Kidney (tissue), 14 donors: ENCODE data around the gene F7. TPM values are rescaled to one million over a fixed set of nuclear protein-coding genes. Genes with fewer than 3 reads are reported as not detected.

Experiments
- DNase-seq, 5 donors: peaks; one replicate each; pipeline ENCODE4 v3.0.0-alpha.2; 2013 to 2020
- FAIRE-seq: peaks from 2 replicates; lab custom pipeline; 2012; peaks lifted over from hg19 to GRCh38; lab: Jason Lieb, UNC
- H3K27ac ChIP-seq, 2 donors: one replicate each; pipeline ENCODE4 v1.7.0; 2013; ENCODE audit warnings: low read depth in 2 of 2, low read length in 2 of 2, inconsistent platforms in 1 of 2
- H3K27me3 ChIP-seq: one replicate; pipeline ENCODE4 v1.7.1; 2013; ENCODE audit warnings: low read length, inconsistent platforms; ENCODE audit not compliant: control insufficient read depth, insufficient read depth
- H3K36me3 ChIP-seq, 3 donors: one replicate each; pipeline versions ENCODE4 v1.7.0 to v1.7.1; 2013; ENCODE audit warnings: low read length in 3 of 3, control low read depth in 1 of 3, inconsistent platforms in 1 of 3; ENCODE audit not compliant: insufficient read depth in 3 of 3, control insufficient read depth in 2 of 3
- H3K4me1 ChIP-seq, 3 donors: one replicate each; pipeline versions ENCODE4 v1.7.0 to v1.7.1; 2013; ENCODE audit warnings: low read length in 3 of 3, inconsistent platforms in 1 of 3, low read depth in 1 of 3; ENCODE audit not compliant: control insufficient read depth in 2 of 3, insufficient read depth in 2 of 3
- H3K4me3 ChIP-seq, 3 donors: one replicate each; pipeline versions ENCODE4 v1.7.0 to v1.8.1; 2013; ENCODE audit warnings: low read length in 3 of 3, control low read depth in 1 of 3, inconsistent platforms in 1 of 3
- H3K9ac ChIP-seq, 3 donors: one replicate each; pipeline versions ENCODE4 v1.7.0 to v1.7.1; 2013; ENCODE audit warnings: low read length in 3 of 3, control low read depth in 1 of 3, inconsistent platforms in 1 of 3
- H3K9me3 ChIP-seq, 3 donors: one replicate each; pipeline versions ENCODE4 v1.7.0 to v1.7.1; 2013; ENCODE audit warnings: low read length in 3 of 3, control low read depth in 1 of 3, inconsistent platforms in 1 of 3; ENCODE audit not compliant: control insufficient read depth in 2 of 3, insufficient read depth in 1 of 3
- intact Hi-C: fragments of 100-400 bp; cut with DNase I; formaldehyde crosslinking; loops from one replicate; pipeline ENCODE4 v1.11.1; 2022
- polyA plus RNA-seq: library from polyadenylated mRNA; stranded (reverse); fragments of 350-450 nt; fragmentation: Illumina TruSeq; extraction: RNeasy Lipid Tissue Mini Kit (QIAGEN cat#74804); gene quantifications from one replicate; pipeline ENCODE4 v1.2.3, GENCODE V29; 2014; ENCODE audit warnings: low read depth, low replicate concordance; ENCODE audit not compliant: insufficient read depth
- total RNA-seq: library from RNA; stranded (reverse); fragmentation: NEBNext Ultra II Directional; extraction: Animal tissue kit (Norgen Biotek cat#: 25700); gene quantifications from one replicate; pipeline ENCODE4 v1.2.1, GENCODE V29; 2021
- TF ChIP-seq, protein P1 (sequence below): IDR thresholded peaks from 3 replicates; pipeline ENCODE4 v1.5.1; 2012; ENCODE audit warnings: mild to moderate bottlenecking, moderate library complexity, borderline replicate concordance; ENCODE audit not compliant: insufficient read depth; ENCODE audit errors: extremely low read depth
- donor health status: control.
- donor health status: control.
- donor health status: control.
- donor health status: control.
- donor health status: control.
- donor health status: DM: yes; HTN: yes; CAD: no.
- donor health status: Normal renal cell carcinoma (clear cell type).

The F7 gene
- total and polyA plus RNA-seq, 2 donors from 2014 or later: 0.16 to 0.52 TPM

DNA sequence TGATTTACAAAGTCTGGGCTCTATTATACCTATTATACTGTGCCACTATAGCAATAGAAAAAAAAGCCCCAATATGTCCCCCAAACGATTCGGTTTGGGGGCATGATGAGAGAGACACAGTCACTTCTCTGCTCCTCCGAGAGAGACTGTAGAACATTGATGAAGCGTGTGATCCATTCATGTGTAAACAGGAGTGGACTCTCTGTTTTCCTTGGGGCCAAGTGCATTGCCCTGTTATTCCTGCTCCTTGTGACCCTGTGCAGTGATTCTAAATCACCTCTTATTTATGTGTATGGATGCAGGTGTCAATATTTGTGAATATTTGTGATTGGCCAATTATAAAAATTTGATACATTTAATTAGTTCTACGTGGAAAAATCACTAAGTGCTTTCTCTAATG, 34.0 kb downstream of the F7 start:
- TF ChIP-seq, protein P1, sequence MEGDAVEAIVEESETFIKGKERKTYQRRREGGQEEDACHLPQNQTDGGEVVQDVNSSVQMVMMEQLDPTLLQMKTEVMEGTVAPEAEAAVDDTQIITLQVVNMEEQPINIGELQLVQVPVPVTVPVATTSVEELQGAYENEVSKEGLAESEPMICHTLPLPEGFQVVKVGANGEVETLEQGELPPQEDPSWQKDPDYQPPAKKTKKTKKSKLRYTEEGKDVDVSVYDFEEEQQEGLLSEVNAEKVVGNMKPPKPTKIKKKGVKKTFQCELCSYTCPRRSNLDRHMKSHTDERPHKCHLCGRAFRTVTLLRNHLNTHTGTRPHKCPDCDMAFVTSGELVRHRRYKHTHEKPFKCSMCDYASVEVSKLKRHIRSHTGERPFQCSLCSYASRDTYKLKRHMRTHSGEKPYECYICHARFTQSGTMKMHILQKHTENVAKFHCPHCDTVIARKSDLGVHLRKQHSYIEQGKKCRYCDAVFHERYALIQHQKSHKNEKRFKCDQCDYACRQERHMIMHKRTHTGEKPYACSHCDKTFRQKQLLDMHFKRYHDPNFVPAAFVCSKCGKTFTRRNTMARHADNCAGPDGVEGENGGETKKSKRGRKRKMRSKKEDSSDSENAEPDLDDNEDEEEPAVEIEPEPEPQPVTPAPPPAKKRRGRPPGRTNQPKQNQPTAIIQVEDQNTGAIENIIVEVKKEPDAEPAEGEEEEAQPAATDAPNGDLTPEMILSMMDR: no peak
- Histone ChIP-seq H3K27me3 (no peaks in the 10 kb centered on the region), H3K9ac (no peak overlapping the region), H3K9me3 (no peaks in the 10 kb centered on the region), H3K36me3 (no peaks in the 10 kb centered on the region), H3K27ac (no peak overlapping the region), H3K4me1 (no peaks in the 10 kb centered on the region), H3K4me3 (no peak overlapping the region)
- FAIRE-seq (no peak), DNase-seq (peak in 1 of 5 donors; percentile 17)
- intact Hi-C loops: no loop called here

DNA sequence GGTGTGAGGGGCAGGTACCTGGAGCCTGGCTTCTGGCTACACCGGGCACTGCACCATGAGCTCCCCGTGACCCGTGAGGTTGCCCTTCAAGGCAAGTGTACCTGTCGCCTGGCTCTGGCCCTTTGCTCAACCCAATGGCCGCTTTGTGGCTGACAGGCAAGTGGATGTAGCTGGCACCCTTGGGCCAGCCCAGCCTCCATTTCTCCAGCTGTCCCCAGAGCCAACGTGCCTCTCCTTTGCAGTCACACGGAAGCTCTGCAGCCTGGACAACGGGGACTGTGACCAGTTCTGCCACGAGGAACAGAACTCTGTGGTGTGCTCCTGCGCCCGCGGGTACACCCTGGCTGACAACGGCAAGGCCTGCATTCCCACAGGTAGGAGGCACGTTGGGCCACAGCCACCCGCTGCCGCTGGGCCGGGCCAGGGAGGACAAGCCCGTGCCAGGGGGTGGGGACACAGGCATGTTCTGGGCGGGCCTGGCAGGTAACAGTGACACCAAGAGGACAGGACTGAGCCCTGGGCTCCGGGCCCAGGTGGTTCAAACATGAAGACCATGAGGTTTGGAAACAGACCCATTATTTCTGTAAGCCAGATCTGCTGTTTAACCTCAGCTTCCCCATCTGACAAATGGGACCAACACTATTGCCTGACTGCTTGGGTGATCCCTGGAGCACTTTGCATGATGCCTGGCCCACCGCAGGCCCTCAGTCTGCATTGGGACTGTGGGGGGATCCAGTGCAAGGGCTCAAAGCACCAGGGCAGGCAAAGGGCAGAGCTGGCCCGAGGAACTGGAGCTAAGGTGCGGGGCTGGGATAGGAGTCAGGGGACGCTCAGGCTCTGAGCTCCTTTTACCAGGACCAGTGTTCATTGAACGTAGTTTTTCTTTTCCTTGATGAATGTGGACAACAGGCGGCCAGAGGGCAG, 35.3 kb downstream of the F7 start:
- H3K4me1 ChIP-seq: no peaks in the 10 kb centered on the region
- no peak for FAIRE-seq
- peak in 2 of 5 donors; percentile 38 to 60 for DNase-seq
- no peak overlapping the region for H3K9ac ChIP-seq
- H3K27me3 ChIP-seq: no peaks in the 10 kb centered on the region
- TF ChIP-seq, protein P1: no peak
- H3K9me3 ChIP-seq: no peaks in the 10 kb centered on the region
- intact Hi-C loops: no loop called here
- H3K4me3 ChIP-seq: no peak overlapping the region
- H3K27ac ChIP-seq: no peak overlapping the region
- H3K36me3 ChIP-seq: no peaks in the 10 kb centered on the region

DNA sequence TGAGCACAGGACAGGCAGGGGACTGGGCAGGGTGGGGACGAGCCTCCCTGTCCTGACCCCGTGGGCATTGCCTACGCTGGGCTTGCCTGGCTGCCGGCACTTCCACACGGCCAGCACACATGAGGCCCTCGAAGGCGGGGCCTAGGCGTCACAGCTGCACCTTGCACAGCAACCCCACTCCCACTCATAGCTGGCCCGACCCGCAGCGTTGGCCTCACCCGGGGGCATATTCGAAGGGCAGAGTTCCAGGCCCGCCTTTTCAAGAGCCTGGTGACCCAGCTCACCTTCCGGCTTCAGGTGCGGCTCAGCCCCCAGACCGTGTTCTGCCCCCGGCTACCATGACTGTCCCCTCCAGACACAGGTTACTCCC, 36.0 kb downstream of the F7 start:
- TF ChIP-seq, protein P1: no peak
- Histone ChIP-seq H3K27ac (no peak overlapping the region), H3K9me3 (no peaks in the 10 kb centered on the region), H3K4me3 (no peak overlapping the region), H3K36me3 (no peaks in the 10 kb centered on the region), H3K4me1 (no peaks in the 10 kb centered on the region), H3K9ac (no peak overlapping the region), H3K27me3 (no peaks in the 10 kb centered on the region)
- FAIRE-seq (no peak), DNase-seq (peak in 2 of 5 donors; percentile 53 to 72)
- intact Hi-C loops: no loop called here
